WERI-Rb-1 (cell line): ENCODE data around the gene SHISAL1.

Source experiments
- DNase-seq: peaks from one replicate; pipeline ENCODE4 v3.0.0-alpha.2; 2020
- H3K27ac ChIP-seq: fragments of 250-450 bp; sonication (Bioruptor Pico); 2 replicates; pipeline ENCODE4 v1.5.1; 2020; ENCODE audit warnings: mild to moderate bottlenecking, moderate library complexity
- H3K27me3 ChIP-seq: fragments of 250-450 bp; sonication (Bioruptor Pico); 2 replicates; pipeline ENCODE4 v1.5.1; 2021; ENCODE audit warnings: mild to moderate bottlenecking, low read depth, moderate library complexity; ENCODE audit not compliant: insufficient read depth, severe bottlenecking
- H3K36me3 ChIP-seq: fragments of 250-450 bp; sonication (Bioruptor Pico); 2 replicates; pipeline ENCODE4 v1.5.1; 2020; ENCODE audit warnings: mild to moderate bottlenecking, moderate library complexity
- H3K4me3 ChIP-seq: 2 replicates; pipeline ENCODE4 v1.5.1; 2011; ENCODE audit warnings: low read depth, mild to moderate bottlenecking, control low read depth, low read length
- H3K9me3 ChIP-seq: fragments of 250-450 bp; sonication (Bioruptor Pico); 2 replicates; pipeline ENCODE4 v1.5.1; 2021; ENCODE audit warnings: mild to moderate bottlenecking, moderate library complexity; ENCODE audit not compliant: severe bottlenecking
- CTCF ChIP-seq: IDR thresholded peaks from 2 replicates; pipeline ENCODE4 v1.5.1; 2011; ENCODE audit warnings: low read depth, mild to moderate bottlenecking, control low read depth, inconsistent platforms, low read length

The SHISAL1 gene

GRCh38 chr22:44254811-44255210 lies 57.9 kb downstream of the SHISAL1 start:
- no peak overlapping the region for H3K4me3 ChIP-seq
- TF ChIP-seq CTCF, result no peak
- H3K27ac ChIP-seq, result no peak overlapping the region
- no peak for DNase-seq
- H3K27me3 ChIP-seq, result no peaks in the 10 kb centered on the region
- H3K9me3 ChIP-seq, result peaks cover 4% of the 10 kb centered on the region
- no peaks in the 10 kb centered on the region for H3K36me3 ChIP-seq

- no peak overlapping the region for H3K4me3 ChIP-seq
- no peaks in the 10 kb centered on the region for H3K36me3 ChIP-seq
- no peak for TF ChIP-seq CTCF
Measured at GRCh38 chr22:44249376-44250147, 63.2 kb downstream of the SHISAL1 start.

DNA sequence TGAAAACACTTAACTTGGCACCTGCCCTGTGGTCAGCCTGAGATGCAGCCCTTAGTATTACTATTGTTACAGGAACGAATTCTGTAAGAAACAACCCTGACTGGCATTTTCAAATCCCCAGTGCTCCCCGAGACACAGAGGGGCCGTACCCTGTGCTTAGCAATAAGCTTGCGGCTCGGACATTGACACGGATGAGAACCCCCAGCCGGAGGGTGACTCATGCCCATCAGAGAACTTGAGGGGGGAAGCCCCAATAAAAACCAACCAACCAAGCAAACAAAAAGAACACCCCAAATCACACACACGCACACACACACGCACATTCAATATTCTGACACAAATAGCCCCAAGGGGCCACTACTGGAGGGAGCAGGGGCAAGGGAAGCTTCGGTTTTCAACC lies 63.8 kb downstream of the SHISAL1 start:
- Histone ChIP-seq H3K27ac (no peak overlapping the region), H3K27me3 (no peaks in the 10 kb centered on the region), H3K36me3 (no peaks in the 10 kb centered on the region), H3K9me3 (peaks cover 4% of the 10 kb centered on the region), H3K4me3 (no peak overlapping the region)
- no peak for TF ChIP-seq CTCF
- DNase-seq, result no peak

More at GRCh38 chr22:44249376-44250147, 63.2 kb downstream of the SHISAL1 start:
- DNase-seq, result no peak
- Histone ChIP-seq H3K9me3 (peaks cover 4% of the 10 kb centered on the region), H3K27ac (no peak overlapping the region), H3K27me3 (no peaks in the 10 kb centered on the region)

DNA sequence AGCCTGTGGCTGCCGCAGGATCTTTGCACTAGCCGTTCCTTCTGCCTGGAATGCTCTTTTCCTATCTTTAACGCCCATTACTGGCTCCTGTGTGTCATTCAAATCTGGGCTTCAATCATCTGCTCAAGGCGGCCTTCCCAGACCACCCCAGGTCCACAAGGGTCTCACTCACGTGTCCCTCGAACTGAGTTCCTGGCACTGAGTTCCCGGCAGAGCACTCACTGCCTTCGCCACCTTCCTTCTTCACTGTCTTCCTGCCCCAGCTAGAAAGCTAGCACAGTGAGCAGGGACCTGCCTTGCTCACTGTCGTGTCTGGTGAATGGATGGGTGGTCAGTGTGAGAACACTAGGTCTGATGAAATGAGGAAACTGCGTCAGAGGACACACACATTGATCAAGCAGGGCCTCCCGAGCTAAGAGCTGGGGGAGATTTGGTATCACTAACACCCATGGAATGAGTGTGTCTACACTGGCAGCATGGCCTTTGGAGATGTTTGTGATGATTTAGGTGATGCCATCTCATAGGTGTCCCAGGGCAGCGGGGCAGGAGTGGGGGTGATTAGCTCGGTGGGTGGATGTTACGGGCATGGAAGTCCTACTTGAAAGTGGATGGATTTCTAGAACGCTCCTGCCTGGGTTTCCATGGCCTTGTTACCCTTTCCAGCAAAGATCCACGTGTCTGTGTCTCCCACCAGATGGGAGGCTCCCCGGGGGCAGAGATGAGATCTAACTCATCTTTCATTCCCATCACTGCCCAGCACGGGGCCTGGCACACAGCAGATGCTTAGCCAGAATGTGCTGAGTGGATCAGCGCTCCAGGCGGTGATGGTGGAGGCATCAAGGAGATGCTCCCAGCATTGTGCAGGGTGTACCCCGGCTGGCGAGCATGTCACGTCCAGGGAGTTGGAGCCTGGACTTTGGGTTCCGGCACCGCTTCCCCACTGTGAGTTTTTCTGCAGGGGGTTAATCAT lies 64.5 kb downstream of the SHISAL1 start:
- H3K9me3 ChIP-seq, result peaks cover 4% of the 10 kb centered on the region
- H3K27me3 ChIP-seq, result no peaks in the 10 kb centered on the region
- TF ChIP-seq CTCF, result no peak
- no peak for DNase-seq
- H3K36me3 ChIP-seq, result no peaks in the 10 kb centered on the region
- no peak overlapping the region for H3K4me3 ChIP-seq
- H3K27ac ChIP-seq, result no peak overlapping the region

DNA sequence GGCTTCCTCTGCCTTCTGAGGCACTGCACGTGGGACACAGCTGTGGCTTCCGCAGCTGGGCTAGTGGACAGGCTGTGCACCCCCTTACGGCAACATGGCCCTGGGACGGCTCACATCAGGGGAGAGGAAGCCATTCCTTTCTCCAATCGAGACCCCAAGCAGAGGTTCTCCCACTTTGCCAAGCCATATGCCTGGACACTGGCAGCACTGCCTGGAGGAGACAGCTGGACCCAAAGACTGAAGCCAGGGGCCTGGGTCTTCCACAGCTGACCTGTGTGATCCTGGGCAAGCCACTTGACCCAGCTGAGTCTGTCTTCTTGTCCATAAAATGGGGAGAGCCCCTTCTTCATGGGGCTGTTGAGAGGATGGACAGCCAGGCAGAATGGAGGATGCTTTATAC lies 65.4 kb downstream of the SHISAL1 start:
- no peaks in the 10 kb centered on the region for H3K36me3 ChIP-seq
- no peak for TF ChIP-seq CTCF
- no peaks in the 10 kb centered on the region for H3K27me3 ChIP-seq
- H3K9me3 ChIP-seq, result peaks cover 4% of the 10 kb centered on the region
- H3K27ac ChIP-seq, result no peak overlapping the region
- H3K4me3 ChIP-seq, result no peak overlapping the region
- no peak for DNase-seq
